ENCODE results near the gene APOH. TPM values are rescaled to one million over a fixed set of nuclear protein-coding genes. Genes with fewer than 3 reads are reported as not detected.

Gene APOH
- total RNA-seq, 1 donor from 2014 or later: not detected

Other genes with a start within 250 kb of the APOH start
- 37.3 TPM for gene CEP112, start 37.3 kb downstream of the APOH start, total RNA-seq
- gene PRKCA, start 73.2 kb upstream of the APOH start, total RNA-seq: 14.9 TPM